Measurements from ENCODE around the gene PSMA7.
"Not testable (repeated sequence)": the region's sequence is repeated elsewhere in the genome, so short reads cannot be mapped to it uniquely, and the experiment has no call there.

The PSMA7 gene

DNA sequence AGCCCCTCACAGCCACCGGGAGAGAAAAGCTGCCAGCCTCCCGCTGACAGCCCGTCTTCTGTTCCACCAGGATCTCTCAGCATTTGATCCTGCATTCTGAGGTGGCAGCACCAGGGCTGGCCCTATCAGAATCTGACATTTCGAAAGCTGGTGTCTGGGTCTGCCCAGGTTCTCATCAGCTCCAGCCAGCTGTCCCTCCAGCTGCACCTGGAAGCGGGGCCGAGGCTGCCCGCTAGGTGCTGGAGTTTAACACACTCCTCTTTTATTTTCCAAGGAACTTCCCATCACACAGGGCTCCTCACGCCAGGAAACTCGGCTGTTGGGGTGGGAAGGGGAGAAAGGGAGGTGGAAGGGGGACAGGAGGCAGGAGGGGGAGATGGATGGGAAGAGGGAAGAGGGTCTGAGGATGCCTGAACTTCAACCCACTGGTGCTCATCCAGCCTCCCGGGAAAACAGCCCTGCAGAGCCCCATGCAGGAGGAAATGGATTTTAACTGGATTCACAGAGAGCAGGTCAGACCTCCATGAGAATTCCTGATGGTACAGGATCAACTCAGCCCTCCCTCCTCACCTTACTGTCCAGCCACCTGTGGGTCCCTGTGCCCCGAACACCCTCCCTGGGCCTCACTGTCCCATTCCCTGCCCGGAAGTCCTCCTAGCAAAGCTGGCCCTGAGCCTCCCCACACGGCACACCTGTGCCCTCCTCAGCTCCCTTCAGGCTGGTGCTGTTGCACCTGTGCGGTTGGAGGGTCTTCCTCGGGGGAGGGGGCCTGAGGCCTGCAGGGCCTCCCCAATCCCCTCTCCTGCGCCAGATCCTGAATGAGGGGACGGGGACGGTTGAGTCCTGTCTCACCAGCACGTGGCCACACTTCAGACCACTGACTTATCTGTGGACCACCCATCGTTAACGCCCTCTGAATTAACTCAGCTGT is 24.8 kb downstream of the PSMA7 start:
- DNase-seq = no peak

GRCh38 chr20:62117658-62118057 is 25.5 kb downstream of the PSMA7 start:
- DNase-seq = no peak

- DNase-seq = no peak
Measured at GRCh38 chr20:62117362-62117646, 25.9 kb downstream of the PSMA7 start.

- DNase-seq = no peak
Measured at GRCh38 chr20:62116558-62117361, 26.4 kb downstream of the PSMA7 start.

- DNase-seq = not testable (repeated sequence)
Measured at GRCh38 chr20:62115800-62116407, 27.3 kb downstream of the PSMA7 start.

DNA sequence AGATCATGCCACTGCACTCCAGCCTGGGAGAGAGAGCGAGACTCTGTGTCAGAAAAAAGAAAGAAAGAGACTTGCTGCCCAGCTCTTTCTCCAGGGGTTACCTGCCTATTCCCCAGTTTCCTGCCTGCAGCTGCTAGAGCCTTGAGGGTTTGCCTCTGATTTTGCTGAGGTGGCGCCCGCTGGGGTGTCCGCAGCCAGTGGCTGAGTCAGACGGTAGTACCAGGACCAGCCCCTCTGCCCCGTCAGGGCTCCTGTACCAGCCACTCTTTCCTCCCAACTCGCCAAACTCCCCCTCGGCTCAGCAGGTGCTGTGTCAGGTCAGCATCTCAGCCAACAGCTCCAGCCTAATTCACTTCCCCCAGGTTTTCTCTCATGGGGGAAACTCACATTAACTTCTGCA is 28.3 kb downstream of the PSMA7 start:
- DNase-seq = no peak

DNA sequence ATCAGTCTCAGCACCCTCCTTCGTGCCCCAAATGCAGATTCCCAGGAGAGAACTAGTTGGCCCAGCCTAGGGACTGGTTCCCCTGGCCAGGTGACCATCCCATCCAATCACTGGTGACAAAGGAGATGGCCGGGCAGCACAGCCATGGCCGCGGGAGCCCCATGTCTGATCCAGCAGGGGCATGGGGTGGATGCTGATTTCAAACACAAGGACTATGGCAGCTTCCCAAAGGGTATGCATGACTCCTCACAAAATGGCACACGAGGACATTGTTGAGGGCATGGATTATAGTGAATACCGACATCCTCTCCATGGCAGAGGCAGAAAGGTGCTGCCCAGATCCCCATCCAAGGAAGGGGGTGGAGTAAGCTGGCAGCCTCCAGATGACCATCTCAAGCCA is 30.8 kb downstream of the PSMA7 start:
- no peak for DNase-seq

DNA sequence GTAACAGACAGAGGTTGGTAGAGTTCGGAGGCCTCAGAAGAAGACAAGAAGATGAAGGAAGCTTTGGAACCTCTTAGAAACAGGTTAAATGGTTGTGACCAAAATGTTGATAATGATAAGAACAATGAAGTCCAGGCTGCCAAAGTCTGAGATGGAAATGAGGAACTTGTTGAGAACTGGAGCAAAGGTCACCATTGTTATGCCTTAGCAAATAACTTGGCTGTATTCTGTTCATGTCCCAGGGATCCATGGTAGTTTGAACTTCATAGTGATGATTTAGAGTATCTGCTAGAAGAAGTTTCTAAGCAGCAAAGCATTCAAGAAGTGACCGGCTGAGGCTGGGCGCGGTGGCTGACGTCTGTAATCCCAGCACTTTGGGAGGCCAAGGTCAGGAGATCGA is 32.0 kb downstream of the PSMA7 start:
- no peak for DNase-seq

DNA sequence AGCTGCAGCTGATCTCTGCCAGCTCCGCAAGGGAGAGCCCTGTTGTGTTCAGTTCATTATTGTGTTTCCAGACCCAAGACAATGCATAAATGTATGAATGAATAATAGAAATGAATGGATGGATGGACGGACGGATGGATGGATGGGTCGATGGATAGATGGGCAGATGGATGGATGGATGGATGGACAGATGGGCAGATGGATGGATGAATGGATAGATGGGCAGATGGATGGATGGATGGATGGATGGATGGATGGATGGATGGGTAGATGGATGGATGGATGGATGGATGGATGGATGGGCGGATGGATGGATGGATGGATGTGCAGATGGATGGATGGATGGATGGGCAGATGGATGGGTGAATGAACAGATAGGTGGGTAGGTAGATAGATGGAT is 37.6 kb downstream of the PSMA7 start:
- no peak for DNase-seq

DNA sequence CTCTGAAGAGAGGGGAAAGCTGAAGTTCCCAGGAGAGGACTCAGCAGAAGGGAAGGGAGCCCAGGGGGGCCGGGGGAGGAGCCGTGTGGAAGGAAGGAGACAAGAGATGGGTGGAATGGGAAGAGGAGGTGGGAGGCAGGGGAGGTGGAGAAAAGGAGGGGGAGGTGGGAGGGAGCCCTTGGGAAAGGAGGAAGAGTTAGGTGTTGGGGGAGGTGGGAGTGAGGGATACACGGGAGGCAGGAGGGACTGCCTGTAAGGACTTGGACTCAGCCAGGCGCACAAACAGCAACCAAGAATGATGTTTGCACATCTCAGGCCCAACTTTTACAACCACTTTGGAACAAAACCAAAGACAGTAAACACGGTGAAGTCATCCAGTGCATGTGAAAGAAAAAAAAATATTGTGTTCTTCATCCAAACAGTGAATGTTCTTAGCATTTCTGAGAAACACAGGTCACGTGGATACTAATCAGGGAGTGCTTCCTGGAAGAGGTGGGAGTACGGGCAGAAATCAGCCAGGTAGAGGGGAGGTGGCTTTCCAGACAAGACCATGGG is 38.3 kb downstream of the PSMA7 start:
- DNase-seq = no peak

DNA sequence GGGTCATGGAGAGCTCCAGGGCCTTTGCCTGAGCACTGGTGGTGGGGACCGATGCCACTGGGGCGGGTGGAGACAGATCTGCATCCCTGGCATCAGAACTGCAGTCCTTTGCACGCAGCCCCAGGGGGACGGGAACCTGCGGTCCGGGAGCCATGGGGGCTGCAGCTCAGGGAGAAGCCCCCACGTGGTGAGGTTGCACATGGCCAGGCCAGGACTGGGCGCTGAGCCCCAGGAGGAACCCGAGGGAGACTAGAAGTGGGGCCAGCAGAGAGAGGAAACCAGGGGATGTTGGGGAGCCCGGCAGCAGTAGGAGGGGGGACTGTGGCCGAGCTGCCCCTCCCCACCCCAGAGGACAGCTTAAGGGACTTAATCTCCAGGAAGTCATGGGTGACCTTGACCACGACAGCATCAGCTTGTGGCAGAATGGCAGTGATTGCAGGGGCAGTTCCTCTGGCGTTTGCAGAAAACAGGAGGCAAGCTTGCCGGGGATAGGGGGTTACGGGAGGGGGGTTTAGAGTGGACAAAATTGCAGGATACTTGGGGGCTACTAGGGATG is 38.9 kb downstream of the PSMA7 start:
- no peak for DNase-seq

GRCh38 chr20:62103508-62104233 is 39.5 kb downstream of the PSMA7 start:
- no peak for DNase-seq

- no peak for DNase-seq
Measured at GRCh38 chr20:62101078-62101477, 42.1 kb downstream of the PSMA7 start.

GRCh38 chr20:62097881-62098407 is 45.2 kb downstream of the PSMA7 start:
- DNase-seq = no peak

GRCh38 chr20:62096421-62097380 is 46.5 kb downstream of the PSMA7 start:
- no peak for DNase-seq

GRCh38 chr20:62089393-62089792 is 53.8 kb downstream of the PSMA7 start:
- DNase-seq = no peak

DNA sequence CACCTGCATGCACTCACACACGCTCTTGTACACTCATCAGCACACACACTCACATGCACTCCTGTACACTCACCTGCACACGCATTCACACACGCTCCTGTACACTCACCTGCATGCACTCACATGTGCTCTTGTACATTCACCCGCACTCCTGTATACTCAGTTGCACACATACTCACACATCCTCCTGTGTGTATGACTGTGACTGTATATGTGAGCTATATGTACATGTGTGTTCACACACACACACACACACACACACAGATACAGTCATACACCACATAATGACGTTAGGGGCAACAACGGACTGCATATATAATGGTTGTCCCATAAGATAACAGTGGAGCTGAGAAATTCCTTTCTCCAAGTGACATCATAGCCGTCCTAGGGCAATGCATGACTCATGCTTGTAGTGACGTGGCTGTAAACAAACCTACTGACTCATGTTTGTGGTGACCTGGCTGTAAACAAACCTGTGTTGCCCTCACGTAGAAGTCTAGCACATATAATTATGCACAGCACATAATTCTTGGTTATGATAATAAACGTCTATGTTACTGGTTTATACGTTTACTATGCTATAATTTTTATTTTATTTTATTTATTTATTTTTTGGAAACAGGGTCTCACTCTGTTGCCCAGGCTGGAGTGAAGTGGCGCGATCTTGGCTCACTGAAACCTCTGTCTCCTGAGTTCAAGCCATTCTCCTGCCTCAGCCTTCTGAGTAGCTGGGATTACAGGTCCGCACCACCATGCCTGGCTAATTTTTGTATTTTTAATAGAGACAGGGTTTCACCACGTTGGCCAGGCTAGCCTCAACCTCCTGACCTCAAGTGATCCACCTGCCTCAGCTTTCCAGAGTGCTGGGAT is 54.7 kb downstream of the PSMA7 start:
- DNase-seq = peak; percentile 92 to 96

DNA sequence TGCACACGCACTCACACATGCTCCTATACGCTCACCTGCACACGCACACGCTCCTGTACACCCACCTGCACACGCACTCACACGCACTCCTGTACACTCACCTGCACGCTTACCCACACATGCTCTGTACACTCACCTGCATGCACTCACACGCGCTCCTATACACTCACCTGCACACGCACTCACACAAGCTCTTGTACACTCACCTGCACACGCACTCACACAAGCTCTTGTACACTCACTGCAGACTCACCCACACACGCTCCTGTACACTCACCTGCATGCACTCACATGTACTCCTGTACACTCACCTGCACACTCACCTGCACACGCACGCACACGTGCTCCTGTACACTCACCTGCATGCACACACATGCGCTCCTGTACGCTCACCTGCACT is 55.6 kb downstream of the PSMA7 start:
- no peak for DNase-seq

DNA sequence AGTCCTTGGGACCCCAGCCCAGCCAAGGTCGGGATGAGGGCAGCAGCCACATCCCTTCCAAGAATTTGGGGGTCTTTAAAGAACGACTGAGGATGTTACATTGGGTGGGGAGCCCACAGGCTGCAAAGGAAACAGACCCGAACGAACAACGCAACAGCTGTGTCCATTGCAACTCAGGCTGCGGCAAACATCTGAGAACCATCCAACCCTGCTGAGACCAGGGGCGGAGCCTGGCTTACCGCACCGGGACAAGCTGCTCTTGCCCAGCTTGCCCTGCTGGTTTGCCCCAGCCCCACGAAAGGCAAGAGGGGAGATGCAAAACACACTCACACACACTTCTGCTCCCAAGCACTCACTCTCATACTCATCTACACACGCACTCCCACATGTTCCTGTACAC is 56.0 kb downstream of the PSMA7 start:
- no peak for DNase-seq

Measured in SW 1271 (cell line).